Natural killer cell (primary cell): Measurements from ENCODE around the gene PRX. TPM values are rescaled to one million over a fixed set of nuclear protein-coding genes. Genes with fewer than 3 reads are reported as not detected.
A peak's percentile ranks its signal among the peaks of the same experiment; 100 is the strongest.

Experiments
- ATAC-seq, 3 donors: fragments of 150-1000 bp in 2 of 3; fragments of 200-7000 bp in 1 of 3; cut with Tn5 transposase; 1 replicate in 1 of 3; 2 replicates in 2 of 3; pipeline ENCODE4 v1.10.0; 2021; ENCODE audit warnings: mild to moderate bottlenecking in 2 of 3, moderate library complexity in 2 of 3
- DNase-seq, 2 donors: peaks; one replicate each; pipeline versions ENCODE4 v3.0.0 to v3.0.0-alpha.2; 2013 to 2021; ENCODE audit warnings: mixed read lengths in 1 of 2
- H3K27ac ChIP-seq: one replicate; pipeline ENCODE4 v1.5.1; 2013; ENCODE audit warnings: mild to moderate bottlenecking, low read length
- H3K27me3 ChIP-seq: one replicate; pipeline ENCODE4 v1.6.1; 2013; ENCODE audit warnings: low read length; ENCODE audit not compliant: control insufficient read depth, insufficient read depth
- H3K36me3 ChIP-seq: one replicate; pipeline ENCODE4 v1.6.1; 2013; ENCODE audit warnings: low read length; ENCODE audit not compliant: control insufficient read depth, insufficient read depth
- H3K4me1 ChIP-seq: one replicate; pipeline ENCODE4 v1.6.1; 2013; ENCODE audit warnings: low read length; ENCODE audit not compliant: control insufficient read depth, insufficient read depth
- H3K4me3 ChIP-seq: one replicate; pipeline ENCODE4 v1.5.1; 2013; ENCODE audit warnings: low read length
- H3K9me3 ChIP-seq: one replicate; pipeline ENCODE4 v1.6.1; 2013; ENCODE audit warnings: low read length; ENCODE audit not compliant: control insufficient read depth, insufficient read depth
- H3K27ac Mint-ChIP-seq, 2 donors: one replicate each; pipeline ENCODE4 v1.8.0; 2022; ENCODE audit warnings: mild to moderate bottlenecking in 2 of 2, mixed read lengths in 2 of 2, moderate library complexity in 1 of 2
- H3K27me3 Mint-ChIP-seq, 2 donors: one replicate each; pipeline ENCODE4 v1.8.0; 2022; ENCODE audit warnings: low read depth in 2 of 2, mixed read lengths in 2 of 2
- H3K36me3 Mint-ChIP-seq: one replicate; pipeline ENCODE4 v1.8.0; 2022; ENCODE audit warnings: mixed read lengths
- H3K4me1 Mint-ChIP-seq, 2 donors: one replicate each; pipeline ENCODE4 v1.8.0; 2022; ENCODE audit warnings: mixed read lengths in 2 of 2
- H3K4me3 Mint-ChIP-seq: one replicate; pipeline ENCODE4 v1.8.0; 2022; ENCODE audit warnings: mild to moderate bottlenecking, moderate library complexity, mixed read lengths
- H3K9me3 Mint-ChIP-seq, 2 donors: one replicate each; pipeline ENCODE4 v1.8.0; 2022; ENCODE audit warnings: mixed read lengths in 2 of 2
- WGBS: methylation state at CpG from one replicate; pipeline ENCODE4 v1.1.7; 2013; ENCODE audit warnings: missing lambda C conversion rate; ENCODE audit not compliant: insufficient coverage; 5-methylcytosine and 5-hydroxymethylcytosine counted together
- intact Hi-C: fragments of 100-400 bp; cut with micrococcal nuclease; formaldehyde crosslinking; loops from one replicate; pipeline ENCODE4 v1.14.2; 2022
- total RNA-seq, 4 donors: library from RNA; stranded (reverse); fragments of 120-200 nt in 1 of 4; gene quantifications; one replicate each; pipeline versions ENCODE4 v1.2.3 to v1.2.4, GENCODE V29; 2013 to 2022
- TF ChIP-seq, protein P1 (sequence below): fragments of 200-600 bp; IDR thresholded peaks from one replicate; pipeline ENCODE4 v1.8.0; 2022; ENCODE audit warnings: antibody characterized with exemption

Gene PRX
- total RNA-seq, 3 donors from 2014 or later (not counting 1 experiment from before 2014, with no cell fraction given): 2.0 to 3.8 (median 3.7) TPM

DNA sequence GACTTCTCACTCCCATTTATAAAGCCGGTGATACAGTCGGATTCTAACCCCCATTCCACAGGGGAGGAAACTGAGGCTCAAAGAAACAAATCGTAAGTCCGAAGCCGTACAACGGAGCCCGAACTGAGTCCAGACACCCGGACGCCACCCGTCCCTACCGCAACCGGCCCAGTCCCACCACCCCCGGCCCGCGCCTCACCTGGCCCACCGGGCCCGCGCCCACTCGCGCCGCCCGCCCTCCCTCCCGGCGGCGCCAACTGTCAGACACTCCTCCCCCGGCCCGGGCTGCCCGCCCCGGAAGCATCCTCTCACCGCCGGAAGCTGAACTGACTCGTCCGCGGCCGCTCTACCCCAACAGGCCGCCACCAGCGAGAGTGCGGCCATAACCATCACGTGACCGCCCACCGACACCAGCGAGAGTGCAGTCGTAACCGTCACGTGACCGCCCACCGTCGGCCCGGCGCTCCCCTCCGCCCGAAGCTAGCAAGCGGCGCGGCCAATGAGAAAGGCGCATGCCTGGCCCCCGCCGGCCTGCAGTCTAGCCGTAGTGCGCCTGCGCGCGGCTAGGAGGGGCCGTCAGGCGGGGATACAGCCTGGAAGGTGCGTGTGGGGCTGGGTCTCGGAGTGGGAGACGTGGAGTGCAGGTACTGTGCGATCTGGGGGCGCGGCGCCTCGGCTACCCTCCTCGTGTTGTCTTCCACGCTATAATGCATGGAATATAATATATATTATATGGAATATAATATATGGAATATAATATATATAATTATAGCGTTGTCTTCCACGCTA lies 64.9 kb downstream of the PRX start, which contains the start of the genes C19orf47 and PLD3:
Gene C19orf47 (minus strand): TSS at position 273 of the 789 bp plus-strand sequence. CDS start 6,540 bp downstream, outside the sequence.
Gene PLD3 (plus strand): TSS at position 571 of the 789 bp plus-strand sequence. CDS start 17,789 bp downstream, outside the sequence.
- TF ChIP-seq, protein P1, sequence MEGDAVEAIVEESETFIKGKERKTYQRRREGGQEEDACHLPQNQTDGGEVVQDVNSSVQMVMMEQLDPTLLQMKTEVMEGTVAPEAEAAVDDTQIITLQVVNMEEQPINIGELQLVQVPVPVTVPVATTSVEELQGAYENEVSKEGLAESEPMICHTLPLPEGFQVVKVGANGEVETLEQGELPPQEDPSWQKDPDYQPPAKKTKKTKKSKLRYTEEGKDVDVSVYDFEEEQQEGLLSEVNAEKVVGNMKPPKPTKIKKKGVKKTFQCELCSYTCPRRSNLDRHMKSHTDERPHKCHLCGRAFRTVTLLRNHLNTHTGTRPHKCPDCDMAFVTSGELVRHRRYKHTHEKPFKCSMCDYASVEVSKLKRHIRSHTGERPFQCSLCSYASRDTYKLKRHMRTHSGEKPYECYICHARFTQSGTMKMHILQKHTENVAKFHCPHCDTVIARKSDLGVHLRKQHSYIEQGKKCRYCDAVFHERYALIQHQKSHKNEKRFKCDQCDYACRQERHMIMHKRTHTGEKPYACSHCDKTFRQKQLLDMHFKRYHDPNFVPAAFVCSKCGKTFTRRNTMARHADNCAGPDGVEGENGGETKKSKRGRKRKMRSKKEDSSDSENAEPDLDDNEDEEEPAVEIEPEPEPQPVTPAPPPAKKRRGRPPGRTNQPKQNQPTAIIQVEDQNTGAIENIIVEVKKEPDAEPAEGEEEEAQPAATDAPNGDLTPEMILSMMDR: no peak
- Histone ChIP-seq H3K27me3 (no peaks in the 10 kb centered on the region), H3K36me3 (no peaks in the 10 kb centered on the region), H3K4me3 (peak within 1 kb of the TSS; percentile 63), H3K4me1 (peaks cover 18% of the 10 kb centered on the region), H3K27ac (peak within 1 kb of the TSS; percentile 68), H3K9me3 (no peaks in the 10 kb centered on the region)
- Mint-ChIP-seq H3K36me3 (no peaks in the 10 kb centered on the region), H3K27me3 (no peaks in the 10 kb centered on the region), H3K4me1 (peaks cover 27 to 31% of the 10 kb centered on the region in 2 donors), H3K9me3 (no peaks in the 10 kb centered on the region), H3K27ac (peak within 1 kb of the TSS; percentile 79 to 87), H3K4me3 (peak within 1 kb of the TSS; percentile 89)
- DNase-seq: peak; percentile 96 to 99
- intact Hi-C loops: loop anchor here (1.0 to 5.0 kb wide), 3 partner anchors 66 to 119 kb away; partner anchors contain the start of genes BLVRB and SPTBN4
- ATAC-seq: peak; percentile 91 to 98 (median 93)
- under 1% methylated on average over 67 of the region's 77 CpGs for WGBS

DNA sequence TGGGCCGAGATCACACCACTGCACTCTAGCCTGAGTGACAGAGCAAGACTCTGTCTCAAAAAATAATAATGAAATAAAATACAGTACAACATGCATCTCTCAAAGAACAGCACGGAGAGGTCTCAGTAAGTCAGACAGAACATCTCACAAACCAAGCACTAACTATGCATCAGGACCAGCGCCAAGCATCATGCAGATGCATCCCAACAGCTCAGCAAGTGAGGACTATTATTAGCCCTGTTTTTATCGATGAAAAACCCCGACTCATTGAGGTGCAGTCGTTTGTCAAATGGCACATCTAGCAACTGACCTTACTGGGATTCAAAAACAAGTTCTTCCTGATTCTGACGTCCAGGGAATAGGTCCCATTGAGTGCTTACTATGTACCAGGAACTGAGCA lies 68.8 kb downstream of the PRX start:
- H3K27ac ChIP-seq: no peak overlapping the region
- H3K4me3 ChIP-seq: no peak overlapping the region
- H3K9me3 ChIP-seq: no peaks in the 10 kb centered on the region
- Mint-ChIP-seq H3K4me3 (no peak overlapping the region), H3K27me3 (no peaks in the 10 kb centered on the region), H3K36me3 (no peaks in the 10 kb centered on the region), H3K9me3 (no peaks in the 10 kb centered on the region), H3K4me1 (peaks cover 18 to 34% of the 10 kb centered on the region in 2 donors), H3K27ac (peak overlapping the region in 1 of 2 donors; percentile 14)
- WGBS: 66% methylated on average over 7 of the region's 7 CpGs
- no peak for DNase-seq
- TF ChIP-seq, protein P1: no peak
- intact Hi-C loops: no loop called here
- H3K36me3 ChIP-seq: peaks cover 3% of the 10 kb centered on the region
- peaks cover 17% of the 10 kb centered on the region for H3K4me1 ChIP-seq
- ATAC-seq: no peak
- H3K27me3 ChIP-seq: no peaks in the 10 kb centered on the region

Other genes with a start within 250 kb of the PRX start
- 10 to 100 TPM; 27.1 to 39.0 (median 36.0) TPM for gene MAP3K10, start 222.0 kb downstream of the PRX start, total RNA-seq
- gene TTC9B, start 195.0 kb downstream of the PRX start, total RNA-seq: not detected
- gene CCNP, start 186.7 kb downstream of the PRX start, total RNA-seq: 1 to 10 TPM; 1.2 to 1.8 (median 1.2) TPM
- gene AKT2, start 128.0 kb downstream of the PRX start, total RNA-seq: 100 to 1,000 TPM; 234 to 292 (median 261) TPM
- gene C19orf47, start 65.0 kb downstream of the PRX start, total RNA-seq: 10 to 100 TPM; 15.2 to 20.2 (median 16.1) TPM
- 100 to 1,000 TPM; 107 to 140 (median 109) TPM for gene PLD3, start 64.7 kb downstream of the PRX start, total RNA-seq
- under 1 TPM in 2 of 3 donors, not detected in 1; 0.14 to 0.29 TPM for gene HIPK4, start 23.2 kb downstream of the PRX start, total RNA-seq
- 10 to 100 TPM; 31.2 to 53.5 (median 38.7) TPM for gene SERTAD1, start 12.6 kb upstream of the PRX start, total RNA-seq
- gene SERTAD3, start 31.0 kb upstream of the PRX start, total RNA-seq: 100 to 1,000 TPM in 1 of 3 donors, 10 to 100 TPM in 2; 57.3 to 102 (median 83.3) TPM
- gene BLVRB, start 52.4 kb upstream of the PRX start, total RNA-seq: 10 to 100 TPM; 16.8 to 25.2 (median 18.3) TPM
- under 1 TPM; 0.16 to 0.63 (median 0.31) TPM for gene SPTBN4, start 53.6 kb upstream of the PRX start, total RNA-seq
- 100 to 1,000 TPM; 209 to 224 (median 209) TPM for gene SHKBP1, start 163.5 kb upstream of the PRX start, total RNA-seq
- gene LTBP4, start 188.0 kb upstream of the PRX start, total RNA-seq: 100 to 1,000 TPM; 153 to 182 (median 157) TPM